Measurements from ENCODE around the gene SLC3A2.

GRCh38 chr11:62882788-62883501 lies 2.2 kb downstream of the SLC3A2 start:
- TF ChIP-seq CTCF (IDR thresholded peaks at IDR 0.05) (no peak), POLR2A (IDR thresholded peaks at IDR 0.05) (no peak), EP300 (IDR thresholded peaks at IDR 0.05) (no peak)
